Activated CD4-positive, alpha-beta T cell treated with anti-CD3 and anti-CD28 coated beads, Interleukin-2, amount 50 U/mL, for 4 hours (primary cell): ENCODE results near the gene EBI3.
A peak's percentile ranks its signal among the peaks of the same experiment; 100 is the strongest.
"Not testable (repeated sequence)": the region's sequence is repeated elsewhere in the genome, so short reads cannot be mapped to it uniquely, and the experiment has no call there.

Source experiments
- DNase-seq, 2 experiments: peaks; one replicate each; pipeline ENCODE4 v3.0.0-alpha.2; 2020

The EBI3 gene

DNA sequence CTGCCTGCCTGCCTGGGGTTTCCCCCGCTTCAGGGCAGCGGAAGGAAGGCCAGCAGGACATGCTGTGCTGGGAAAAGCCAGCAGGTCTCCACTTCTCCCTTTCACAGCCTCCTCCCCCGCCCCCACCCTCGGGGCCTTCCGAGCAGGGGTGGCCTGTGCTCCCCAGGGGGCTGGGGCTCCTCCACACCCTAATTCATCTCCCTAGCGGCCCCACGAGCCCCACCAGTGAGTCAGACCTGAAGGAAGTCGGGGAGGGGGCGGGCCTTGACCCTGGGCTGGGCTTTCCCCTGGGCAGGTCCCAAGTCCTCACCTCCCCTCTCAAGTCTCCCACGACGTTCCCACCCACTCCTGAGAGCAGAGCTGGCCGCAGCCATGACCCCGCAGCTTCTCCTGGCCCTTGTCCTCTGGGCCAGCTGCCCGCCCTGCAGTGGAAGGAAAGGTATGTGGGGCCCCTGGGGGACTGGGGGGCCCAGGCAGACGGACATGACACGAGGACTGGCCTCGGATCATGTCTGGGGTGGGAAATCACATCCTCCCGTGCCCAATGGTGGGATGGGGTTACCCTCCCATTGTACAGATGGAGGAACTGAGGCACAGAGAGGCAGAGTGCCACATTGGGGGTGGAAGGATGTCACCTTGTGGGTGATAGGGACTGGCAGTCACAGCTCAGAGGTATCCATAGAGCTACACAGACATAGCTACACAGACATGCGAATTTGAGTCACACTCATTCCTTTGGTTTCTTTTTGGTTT is at the start of gene EBI3:
TSS of gene EBI3 (plus strand) at position 345 of the 753 bp plus-strand sequence. CDS start at position 373, 28 bp downstream.
- no peak for DNase-seq

DNA sequence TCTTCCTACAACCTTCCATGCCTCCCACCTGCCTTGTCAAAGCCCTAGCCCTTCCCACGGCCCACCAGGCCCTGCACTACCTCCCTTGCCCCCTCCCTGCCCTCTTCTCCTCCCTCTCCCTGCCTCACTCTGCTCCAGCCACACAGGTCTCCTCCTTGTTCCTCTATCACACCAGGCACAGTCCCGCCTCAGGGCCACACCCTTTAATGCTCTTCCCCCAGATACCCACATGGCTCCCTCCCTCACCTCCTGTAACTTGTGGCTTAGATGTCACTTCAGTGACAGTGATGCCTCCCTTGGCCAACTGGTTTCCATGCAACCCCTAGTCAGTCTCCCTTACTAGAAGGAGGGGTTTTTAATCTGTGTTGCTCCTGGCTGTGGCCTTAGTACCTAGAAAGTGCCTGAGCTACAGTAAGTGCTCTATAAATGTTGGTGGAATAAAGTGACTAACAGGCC is 48.2 kb upstream of the EBI3 start:
- DNase-seq = no peak

DNA sequence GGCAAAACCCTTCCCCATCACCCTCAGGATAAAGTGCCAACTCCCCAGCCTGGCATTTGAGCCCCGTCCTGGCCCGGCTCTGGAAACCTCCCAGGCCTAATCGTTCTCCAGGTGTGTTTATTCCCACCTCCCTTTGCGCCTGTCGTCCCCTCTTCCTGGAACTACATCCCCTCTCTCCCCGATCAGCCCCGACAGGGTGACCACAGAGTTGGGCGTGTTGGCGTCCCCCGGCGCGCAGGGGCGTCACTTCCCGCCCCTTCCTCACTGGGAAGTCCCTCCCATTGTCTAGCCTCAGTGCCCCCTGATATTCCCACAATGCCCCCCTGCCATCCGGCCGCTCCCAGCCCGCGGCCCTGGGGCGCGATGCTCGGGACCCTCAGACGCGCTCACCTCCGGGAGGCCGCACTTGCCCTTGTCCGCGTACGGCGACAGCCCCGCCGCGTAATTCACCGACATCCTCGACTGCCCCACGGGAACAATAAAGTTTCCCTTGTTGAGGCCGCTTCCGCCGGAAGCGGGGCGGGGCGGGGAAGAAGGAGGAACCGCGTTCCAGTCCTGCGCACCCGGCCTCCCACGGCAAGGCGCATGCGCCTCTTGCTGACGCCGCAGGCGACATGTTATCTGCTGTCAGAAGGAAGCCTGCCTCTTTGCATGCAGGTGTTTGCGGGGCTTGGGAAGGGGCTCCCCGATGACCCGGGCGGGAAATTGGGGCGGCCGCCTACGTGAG is 47.1 kb upstream of the EBI3 start, which contains the start of the genes ANKRD24 and SIRT6:
TSS of gene ANKRD24 (plus strand) at position 606 of the 727 bp plus-strand sequence. CDS start 3,737 bp downstream, outside the sequence.
TSS of gene SIRT6 (minus strand) at position 480 of the 727 bp plus-strand sequence. CDS start at position 456, 24 bp downstream.
- DNase-seq = peak; percentile 94

DNA sequence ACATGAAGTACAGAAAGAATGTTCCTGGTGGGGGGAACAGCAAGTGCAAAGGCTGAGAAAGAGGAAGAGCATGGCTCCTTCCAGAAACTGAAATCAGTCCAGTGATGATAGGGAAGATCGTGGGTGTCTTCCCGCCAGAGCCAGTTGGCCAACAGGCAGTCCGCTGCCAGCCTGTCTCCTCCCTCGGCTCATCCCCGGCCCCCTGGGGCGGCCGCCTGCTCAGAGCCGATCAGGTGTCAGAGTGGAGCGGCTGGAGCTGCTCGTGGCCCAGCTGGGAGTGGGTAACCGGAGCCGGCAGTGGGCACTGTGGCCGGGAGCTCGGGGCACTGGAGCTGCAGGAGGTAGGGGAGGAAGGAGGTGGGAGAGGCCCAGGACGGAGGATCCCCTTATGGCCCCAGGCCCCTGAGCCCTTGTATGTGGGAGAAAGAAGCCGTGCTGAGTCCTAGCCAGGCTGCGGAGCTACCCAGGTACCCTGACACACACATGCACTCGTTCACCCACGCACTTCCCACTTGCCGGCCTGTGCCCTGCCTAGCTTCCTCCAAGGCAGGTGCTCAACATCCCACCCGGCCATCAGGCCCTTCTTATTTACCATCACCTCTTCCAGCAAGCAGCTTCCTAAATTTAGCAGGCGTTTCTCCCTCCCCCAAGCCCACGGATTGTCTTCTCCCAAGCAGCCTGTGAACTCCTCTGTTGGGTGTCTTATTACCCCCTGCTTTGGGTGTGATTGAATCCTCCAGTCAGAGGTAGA is 45.2 kb upstream of the EBI3 start:
- no peak for DNase-seq

DNA sequence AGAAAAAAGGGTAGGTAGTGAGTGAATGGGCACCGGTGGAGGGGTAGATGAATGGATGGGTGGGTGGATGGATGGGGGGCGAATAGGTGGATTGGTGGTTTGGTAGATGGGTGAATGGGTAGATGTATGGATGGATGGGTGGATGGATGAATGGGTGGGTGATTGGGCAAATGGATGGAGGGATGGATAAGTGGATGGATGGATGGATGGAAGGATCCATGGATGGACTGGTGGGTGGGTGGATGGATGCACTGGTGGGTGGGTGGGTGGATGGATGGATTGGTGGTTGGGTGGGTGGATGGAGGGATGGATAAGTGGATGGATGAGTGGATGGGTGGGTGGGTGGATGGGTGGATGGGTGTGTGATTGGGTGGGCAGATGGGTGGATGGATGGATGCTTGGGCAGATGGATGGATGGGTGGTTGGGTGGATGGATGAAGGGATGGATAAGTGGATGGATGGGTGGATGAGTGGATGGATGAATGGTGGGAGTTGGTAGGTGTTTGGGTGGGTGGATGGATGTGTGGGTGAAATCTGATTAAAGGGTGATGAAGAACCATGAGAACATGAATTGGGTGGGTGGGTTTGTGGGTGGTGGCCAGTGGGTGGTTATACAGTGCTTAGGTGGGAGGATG is 44.5 kb upstream of the EBI3 start:
- no peak for DNase-seq

DNA sequence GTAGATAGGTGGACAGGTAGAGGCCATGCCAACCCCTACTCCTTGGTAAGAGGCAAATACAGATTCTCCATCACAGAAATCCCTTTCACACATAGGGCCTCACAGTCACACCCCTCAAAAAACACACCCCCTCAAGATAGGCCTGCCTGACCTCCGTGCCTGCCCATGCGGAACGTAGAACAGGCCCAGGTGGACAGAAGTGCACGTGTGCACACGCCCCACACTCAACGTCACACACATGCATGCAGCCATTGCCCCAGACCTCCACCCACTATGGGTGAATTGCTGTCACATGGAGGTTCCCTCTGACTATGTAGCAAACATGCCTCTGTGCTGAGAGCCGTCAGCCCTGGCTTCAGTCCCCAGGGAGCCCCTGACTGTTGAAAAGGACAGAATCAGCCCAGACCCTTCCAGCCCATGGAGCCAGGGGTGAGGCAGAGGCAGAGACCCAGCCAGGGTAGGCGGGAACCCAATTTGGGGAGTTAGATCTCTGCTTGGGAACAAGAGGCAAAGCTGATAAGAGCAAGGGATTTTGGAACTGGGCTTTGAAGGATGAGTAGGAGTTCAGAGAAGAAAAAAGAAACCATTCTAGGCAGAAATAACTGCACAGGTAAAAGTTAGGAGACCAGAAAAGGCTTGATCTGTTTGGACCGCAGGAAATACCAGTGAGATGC is 43.8 kb upstream of the EBI3 start:
- DNase-seq = no peak

DNA sequence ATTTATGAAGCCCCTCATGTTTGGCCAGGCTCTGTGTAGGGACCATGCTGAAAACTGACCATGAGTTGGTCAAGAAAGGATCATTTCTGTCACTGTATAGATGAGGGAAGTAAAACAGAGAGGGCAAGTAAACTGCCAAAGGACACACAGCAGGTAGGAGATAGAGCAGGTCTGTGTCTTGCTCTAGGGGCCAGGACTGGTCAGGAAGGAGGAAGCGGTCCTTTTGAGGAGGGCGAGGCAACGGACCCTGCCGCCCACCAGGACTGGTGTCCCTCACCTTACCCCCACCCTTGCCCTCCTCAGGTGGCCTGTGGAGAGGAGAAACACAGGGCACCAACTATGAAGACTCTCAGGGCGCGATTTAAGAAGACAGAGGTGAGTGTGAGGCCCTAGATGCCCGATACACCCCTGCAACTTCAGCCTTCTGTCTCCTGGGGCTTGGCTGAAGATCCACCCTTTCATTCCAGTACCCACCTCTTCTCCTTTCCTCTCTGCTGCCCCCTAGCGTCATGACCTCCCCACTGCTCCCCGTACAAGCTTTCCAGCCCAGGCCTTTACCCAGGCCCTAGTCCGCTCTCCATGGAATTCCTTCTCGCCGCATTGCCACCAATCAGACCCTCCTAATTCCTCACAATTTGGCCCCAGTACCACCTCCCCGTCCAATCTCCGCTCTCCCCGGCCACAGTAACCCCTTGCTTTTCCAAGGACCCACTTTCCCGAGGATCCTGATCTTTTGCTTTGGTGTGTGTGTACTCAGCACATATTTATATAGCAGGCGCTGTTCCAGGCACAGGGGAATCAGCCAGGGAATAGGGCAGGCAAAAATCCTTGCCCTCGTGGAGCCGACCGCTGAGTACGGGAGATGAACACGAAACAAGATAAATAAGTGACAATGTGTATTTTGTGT is 43.0 kb upstream of the EBI3 start:
- DNase-seq = peak; percentile 74 to 80

DNA sequence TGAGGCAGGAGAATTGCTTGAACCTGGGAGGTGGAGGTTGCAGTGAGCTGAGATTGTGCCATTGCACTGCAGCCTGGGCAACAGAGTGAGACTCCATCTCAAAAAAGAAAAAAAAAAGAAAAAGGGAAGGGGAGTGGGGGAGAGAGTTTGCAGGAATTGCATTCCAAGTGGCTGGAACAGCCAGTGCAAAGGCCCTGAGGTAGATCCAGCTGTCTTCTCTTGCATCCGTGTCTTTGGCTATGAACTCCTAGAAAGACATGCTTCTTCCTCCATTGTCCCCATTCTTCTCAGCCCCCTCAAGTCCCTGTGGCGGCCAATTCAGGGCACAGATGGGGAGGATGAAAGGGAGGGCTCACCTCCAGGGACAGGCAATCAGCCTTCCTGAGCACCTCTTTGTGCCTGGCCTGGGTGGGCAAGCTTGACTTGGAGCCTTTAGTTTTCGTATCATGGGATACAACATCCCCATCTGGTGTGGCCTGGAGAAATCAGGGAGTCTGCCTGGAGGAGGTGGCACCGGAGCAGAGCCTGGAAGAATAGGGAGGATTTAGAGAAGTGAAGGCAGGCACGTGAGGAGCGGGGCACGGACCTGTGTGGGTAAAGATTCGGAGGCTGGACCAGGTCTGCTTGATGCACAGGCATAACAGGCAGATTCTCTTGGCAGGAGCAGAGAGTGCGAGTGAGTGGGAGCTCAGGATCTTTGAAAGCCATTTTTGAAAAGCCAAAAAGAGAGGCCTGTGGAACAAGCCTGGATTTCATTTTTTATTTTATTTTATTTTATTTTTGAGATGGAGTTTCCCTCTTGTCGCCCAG is 41.8 kb upstream of the EBI3 start:
- DNase-seq = no peak

DNA sequence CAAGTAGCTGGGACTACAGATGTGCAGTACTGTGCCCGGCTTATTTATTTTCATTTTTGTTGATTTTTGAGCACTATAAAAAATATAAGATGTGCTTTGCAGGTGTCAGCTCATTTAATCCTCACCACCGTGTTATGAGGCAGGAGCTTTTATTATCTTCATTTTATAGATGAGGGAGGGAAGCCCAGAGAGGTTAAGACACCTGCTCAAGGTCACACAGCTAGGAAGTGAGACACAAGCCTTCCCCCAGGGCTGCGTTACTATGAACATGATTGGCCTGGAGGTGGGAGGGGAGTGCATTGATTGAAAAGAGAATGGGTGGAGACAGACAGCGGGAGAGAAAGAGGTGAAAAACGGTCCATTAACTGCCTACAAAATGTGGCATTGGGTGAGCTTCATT is 39.7 kb upstream of the EBI3 start:
- DNase-seq = no peak

DNA sequence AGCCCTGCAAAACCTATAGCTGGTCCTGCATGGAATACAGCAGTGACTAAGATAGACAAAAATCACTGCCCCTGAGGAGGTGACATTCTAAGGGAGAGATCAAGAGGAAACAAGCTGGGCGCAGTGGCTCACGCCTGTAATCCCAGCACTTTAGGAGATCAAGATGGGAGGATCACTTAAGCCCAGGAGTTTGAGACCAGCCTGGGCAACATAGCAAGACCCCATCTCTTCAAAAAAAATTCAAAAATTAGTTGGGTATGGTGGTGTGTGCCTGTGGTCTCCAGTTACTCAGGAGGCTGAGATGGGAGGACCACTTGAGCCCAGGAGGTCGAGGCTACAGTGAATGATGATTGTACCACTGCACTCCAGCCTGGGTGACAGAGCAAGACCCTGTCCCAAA is 36.8 kb upstream of the EBI3 start:
- not testable (repeated sequence) for DNase-seq

DNA sequence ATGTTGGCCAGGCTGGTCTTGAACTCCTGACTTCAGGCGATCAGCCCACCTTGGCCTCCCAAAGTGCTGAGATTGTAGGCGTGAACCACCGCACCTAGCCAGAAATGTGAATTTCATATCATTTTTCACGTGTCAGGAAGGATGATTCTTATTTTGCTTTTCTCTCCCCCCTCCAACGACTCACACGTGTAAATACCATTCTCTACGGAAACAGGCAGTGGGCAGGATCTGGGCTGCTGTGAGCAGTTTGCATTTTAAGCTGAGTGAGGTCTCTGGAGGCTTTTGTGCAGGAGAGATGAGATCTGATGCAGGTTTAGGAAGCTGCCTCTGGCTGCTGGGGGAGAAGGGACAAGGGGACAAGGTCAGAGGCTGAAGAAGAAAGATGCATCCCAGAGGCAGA is 35.0 kb upstream of the EBI3 start:
- DNase-seq = no peak

DNA sequence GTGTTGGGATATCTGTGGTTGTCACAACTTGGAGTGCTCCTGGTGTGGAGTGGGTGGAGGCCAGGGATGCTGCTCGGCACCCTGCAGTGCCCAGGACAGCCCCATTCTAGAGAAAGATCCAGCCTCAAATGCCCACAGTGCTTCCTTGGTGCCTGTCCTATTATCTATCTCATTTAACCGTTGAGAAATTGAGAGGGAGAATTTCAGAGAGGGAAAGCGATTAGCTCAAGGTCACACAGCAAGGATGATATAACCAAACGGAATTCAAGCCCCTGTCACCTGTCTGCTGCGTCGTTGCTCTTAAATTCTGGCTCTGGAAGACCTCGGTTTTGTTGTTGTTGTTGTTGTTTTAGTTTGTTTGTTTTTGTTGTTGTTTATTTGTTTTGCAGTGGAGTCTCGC is 33.3 kb upstream of the EBI3 start:
- DNase-seq = no peak

DNA sequence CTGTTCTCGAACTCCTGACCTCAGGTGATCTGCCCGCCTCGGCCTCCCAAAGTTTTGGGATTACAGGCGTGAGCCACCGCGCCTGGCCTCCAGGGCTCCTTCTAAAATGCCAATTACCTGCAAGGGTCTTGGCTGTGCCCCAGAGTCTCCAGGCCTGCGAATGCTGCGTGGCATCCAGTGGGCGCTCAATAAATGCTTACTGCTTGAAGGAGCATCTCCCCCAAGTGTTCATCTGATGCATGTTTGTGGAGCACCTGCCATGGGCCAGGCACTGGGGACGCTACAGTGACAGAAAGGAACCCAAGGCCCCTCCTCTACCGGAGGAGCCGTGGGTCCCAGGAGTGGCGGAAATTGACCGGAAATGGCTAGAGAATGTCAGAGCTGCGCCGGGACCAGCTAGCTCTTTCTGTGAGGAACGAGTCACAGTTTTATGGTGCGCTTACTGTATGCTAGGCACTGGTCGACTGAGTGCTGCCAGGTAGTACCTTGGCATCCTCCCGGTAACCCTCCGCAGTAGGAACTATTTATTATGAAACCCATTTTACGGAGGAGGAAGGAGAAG is 32.7 kb upstream of the EBI3 start:
- no peak for DNase-seq

DNA sequence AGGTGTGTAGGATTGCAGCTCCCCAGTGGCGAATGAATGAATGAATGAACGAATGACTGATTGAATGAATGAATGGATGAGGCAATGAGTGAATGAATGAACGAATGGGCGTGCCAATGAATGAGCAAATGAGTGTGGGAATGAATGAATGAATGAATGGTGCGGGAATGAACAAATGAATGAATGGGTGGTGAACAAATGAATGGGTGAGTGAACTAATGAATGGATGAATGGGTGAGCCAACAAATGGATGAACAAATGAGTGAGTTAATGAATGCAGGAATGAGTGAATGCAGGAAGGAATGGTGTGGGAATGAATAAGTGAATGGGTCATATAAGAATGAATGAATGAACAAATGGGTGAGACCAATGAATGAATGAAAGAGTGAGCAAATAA is 32.1 kb upstream of the EBI3 start:
- no peak for DNase-seq

DNA sequence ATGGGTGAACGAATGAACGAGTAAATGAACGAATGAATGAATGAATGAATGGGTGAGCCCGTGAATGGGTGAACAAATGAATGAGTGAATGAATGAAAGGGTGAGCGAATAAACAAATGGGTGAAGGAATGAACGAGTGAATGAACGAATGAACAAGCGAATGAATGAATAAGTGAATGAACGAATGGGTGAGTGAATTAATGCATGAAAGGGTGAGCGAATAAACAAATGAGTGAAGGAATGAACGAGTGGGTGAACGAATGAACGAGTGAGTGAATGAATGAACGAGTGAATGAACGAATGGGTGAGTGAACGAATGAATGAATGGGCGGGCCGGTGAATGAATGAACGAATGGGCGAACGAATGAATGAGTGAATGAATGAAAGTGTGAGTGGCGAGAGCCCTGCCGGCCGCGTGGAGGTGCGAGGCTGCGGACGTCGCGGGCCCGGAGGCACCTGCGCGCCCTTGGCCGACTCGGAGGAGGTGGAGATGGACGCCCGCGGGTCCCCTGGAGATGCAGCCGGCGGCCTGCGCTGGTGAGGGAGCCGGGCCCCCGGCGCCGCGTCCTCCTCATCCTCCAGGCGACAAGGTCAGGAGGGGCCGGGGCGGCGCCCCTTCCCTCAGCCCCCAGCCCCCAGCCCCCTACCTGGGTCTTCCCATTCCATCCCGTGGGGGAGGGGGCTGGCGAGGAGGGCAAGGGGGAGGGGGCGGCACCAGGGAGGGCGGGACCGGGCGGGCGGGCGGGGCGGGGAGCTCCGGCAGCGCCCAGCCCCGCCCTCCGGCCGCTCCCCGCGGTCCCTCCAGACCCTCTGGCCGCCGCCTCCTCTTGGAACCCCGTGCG is 31.5 kb upstream of the EBI3 start:
- no peak for DNase-seq

DNA sequence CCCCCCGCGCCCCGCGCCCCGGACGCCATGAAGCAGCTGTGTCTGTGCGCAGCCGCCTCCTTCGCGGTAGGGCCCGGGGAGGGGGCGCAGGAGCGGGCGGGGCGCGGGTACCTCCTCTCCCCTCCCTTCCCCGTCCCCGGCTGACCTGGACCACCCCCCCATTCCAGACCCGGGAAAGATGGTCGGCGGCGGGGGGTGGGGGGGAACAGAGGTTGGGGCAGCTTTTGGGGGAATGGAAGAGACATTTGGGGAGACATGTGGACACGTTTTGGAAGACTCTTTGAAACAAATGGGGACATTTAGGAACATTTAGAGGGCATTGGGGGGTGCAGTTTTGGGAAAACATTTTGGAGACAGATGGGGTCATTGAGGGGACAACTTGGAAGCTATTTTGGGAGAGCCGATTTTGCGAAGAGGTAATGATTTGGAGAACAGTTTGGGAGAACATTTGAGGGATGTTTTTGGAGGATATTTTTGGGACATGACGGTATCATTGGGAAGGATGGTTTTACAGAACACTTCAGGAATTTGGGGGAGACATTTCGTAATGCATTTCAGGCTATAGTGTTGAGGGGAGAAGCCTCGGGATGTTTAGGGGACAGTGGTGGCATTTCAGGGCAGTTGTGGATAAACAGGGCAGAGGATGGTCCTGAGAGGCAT is 30.7 kb upstream of the EBI3 start:
- no peak for DNase-seq

DNA sequence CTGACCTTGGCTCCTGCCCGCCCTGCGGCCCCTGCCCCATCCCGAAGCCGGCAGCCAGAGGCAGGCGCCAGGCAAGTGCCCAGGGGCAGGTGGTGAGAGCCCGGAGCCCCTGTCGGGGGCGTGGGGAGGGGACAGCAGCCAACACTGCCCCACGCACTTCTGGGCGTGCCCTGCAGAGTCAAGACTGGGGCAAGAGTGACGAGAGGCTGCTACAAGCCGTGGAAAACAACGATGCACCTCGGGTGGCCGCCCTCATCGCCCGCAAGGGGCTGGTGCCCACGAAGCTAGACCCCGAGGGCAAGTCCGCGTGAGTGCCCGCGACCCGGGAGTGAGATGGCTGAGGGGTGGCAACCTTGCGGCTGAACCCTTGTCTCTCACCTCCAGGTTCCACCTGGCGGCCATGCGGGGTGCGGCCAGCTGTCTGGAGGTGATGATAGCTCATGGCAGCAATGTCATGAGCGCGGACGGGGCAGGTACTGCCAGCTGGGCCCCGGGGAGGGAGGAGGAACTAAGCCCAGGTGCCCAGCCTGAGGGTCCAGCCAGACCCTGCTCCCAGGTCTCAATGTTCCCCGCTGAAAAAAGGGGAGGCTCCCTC is 29.5 kb upstream of the EBI3 start:
- no peak for DNase-seq
